ENCODE measurements around the gene TEX14.

Gene TEX14

DNA sequence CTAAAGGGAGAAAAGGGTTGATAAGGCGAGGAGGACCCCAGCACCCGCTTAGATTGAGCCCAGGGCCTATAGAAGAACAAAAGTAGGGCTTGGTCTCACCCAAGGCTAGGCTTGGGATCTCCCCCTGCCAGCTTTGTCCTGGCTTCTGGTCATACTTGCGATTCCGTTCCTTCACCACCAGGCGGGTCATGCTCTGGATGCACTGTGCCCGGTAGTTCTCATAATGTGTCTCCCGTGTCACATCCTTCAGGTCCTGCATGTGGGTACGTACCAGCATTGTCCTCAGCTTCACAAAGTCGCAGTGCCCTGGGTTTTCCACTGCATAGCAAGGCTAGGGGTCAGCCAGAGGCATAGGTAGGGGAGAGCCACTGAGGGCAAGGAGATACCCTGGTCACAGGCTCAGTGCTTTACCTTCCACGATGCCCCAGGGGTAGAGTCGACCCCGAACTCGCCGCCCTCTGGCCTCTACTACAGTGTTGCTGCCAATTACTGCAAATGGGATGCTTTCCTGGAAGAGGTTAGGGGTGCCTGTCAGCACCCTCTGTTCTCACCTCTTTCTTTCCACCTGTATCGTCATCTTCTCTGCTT, 170.9 kb downstream of the TEX14 start:
- DNase-seq, result no peak

DNA sequence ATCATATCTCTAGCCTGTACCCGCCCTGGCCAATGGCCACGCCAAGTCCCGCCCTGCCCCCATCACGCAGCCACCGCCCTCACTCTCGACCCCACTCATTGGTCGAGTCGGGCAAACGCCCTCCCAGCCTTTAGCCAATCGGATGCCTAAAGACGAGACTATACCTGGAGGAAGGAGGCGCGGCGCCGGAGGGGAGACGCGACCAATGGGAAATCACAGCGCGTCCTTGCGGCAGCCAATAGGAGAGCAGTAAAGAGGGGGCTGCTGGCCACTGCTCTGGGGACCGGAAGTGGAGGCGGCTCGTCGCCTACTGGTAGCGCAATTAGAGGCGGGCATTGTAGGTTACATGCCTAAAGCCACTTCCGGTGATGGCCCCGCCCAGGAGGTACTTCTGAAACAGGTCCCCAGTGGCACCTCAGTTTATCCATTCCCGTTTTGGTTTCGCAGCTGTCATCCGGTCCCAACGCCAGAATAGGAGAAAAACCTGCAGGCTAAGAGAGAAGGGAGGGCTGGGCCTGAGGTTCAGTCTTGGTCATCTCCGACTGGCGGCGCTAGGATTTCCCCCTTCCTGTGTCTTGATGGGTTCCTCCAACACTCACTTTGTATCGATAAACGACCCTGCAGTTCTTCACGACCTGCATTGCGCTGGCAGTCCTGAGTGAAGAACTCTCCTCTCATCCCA, 173.8 kb downstream of the TEX14 start:
- DNase-seq, result peak; percentile 100

- peak; percentile 90 for DNase-seq
These were observed 174.4 kb downstream of the TEX14 start for GRCh38 chr17:58517378-58517927.

DNA sequence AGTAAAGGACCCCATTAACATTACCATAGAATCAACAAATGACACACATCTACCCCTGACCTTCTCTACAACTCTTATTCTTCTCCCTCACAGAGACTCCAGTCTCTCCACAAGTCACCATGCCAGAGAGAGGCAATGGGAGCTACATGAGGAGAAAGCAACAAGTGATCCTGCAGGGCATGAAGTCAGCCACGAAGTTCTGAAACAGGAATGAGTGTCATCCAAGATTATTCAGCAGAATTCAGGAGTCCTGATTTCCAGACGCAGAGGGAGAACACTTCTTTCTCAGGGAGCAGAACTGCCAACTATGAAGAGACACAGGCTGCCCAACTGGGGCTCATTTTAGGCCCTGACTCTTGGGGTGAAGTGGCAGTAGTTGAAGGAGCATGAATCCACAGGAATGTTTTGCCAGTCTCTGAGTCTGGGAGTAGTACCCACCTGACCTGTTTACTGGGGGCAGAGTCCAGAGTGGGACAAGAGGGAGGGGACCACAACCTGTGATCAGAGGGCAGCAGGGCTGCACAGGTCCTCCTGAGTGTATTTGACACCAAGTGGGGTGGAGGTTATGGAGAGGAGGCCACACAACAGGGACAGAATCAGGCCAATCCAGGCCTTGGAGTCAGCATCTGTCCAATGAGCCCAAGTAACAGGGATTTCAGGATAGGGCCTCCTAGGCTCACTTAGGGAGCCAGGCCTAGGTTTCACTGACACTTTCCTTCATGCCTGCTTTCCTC, 175.0 kb downstream of the TEX14 start:
- no peak for DNase-seq

GRCh38 chr17:58515286-58515685, 176.6 kb downstream of the TEX14 start:
- no peak for DNase-seq

DNA sequence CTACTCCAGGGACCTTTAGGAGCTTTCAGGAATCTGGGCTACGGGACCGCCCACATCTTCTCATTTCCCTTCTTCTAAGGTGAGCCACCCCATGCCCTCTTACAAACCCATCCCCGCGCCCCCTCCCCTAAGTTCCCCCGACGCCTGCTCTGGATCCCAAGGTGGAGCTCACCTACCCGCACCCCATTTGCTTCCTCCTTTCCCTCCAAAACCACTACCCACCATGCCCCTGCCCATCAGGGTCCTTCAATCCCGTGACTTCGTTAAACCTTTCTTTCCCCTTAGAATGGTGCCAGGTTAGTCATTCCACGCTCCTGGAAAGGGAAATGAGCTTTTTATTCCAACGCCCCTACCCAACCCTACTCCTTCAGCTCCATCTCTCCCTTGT, 177.1 kb downstream of the TEX14 start:
- DNase-seq, result no peak

DNA sequence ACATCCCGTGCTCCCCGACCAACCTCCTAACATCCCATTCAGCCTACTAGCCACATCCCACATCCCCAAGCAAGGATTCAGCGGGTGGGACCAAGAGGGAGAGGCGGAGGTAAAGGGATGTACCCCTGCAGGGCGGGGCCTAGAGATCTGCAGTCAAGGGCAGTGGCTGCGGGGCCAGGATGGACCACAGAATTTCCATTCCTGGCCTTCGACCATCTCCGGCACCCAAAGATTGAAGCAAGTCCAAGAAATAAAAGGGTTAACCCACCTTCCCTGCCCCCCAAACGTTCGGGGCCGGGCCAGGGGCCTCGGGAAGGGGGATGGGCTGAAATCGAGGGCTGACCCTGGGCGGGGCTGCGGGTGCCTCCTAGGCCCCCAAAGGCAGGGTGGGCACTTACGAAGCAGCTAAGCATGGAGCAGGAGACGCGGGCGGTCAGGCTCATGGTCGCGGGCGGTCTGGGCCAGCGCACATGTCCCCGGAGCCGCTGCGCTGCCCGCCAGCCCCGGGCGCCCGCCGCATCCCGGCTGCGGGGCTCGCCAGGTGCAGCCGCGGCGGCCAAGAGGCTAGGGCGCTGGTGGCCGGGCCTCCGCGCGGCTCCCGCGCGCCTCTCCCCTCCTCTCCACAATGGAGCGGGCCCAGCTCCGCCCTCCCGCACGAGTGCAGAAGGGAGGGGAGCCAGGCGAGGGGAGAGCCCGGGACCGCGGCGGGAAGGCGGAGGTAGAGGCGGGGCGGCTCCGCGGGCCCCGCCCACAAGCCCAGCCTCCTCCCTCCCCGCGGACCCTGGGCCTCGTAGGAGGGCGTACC, 177.7 kb downstream of the TEX14 start, which contains the start of gene MTMR4:
MTMR4 (minus strand) TSS at position 674 of the 805 bp plus-strand sequence; CDS start at position 443, 231 bp downstream.
- DNase-seq, result peak; percentile 90

DNA sequence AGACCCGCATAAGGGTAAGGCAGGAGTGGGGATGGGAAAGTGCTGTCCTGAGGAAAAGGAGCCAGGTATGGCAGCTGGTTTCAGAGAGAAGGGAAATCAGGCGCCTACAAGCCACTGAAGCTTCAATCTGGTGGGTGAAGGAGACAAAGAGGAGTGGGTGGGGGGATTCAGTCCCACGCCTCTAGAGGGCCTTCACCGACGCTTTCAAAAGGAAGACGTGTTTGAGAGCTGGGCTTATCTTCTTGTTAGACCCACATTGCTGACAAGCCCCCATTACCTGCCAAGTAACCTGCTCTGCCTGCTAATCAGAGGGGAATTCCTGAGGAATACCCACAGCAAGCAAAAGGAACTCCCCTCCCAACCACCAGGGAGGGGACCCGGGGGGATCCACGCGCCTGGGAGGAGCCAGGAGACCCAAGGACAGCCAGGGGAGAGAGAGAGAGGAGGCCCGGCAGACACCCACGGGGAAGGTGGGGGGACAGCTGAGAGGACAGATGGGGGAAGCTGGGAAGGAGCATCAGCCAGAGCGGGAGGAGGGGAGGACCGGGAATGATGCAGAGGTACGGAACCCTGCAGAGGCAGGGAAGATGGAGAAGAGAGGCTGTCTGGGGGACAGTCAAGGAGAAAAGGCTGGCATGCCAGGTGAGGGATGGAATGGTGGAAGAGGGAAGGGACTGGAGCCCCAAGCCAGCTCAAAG, 178.4 kb downstream of the TEX14 start:
- DNase-seq, result no peak

DNA sequence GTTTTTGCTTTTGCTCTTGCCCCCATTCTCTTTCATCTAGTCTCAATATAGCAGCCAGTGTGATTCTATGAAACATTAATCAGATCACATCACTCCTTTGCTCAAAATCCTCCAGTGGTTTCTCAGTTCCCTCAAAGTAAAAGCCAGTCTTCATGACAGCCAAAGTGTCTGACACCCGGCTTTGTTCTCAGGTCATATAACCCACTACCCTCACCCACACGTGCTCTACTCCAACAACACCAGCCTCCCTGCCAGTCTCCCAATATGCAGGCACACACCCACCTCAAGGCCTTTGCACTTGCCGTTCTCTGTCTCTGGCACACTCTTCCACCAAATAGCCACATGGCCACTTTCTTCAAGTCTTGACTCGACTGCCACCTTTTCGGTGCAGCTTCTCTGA, 181.8 kb downstream of the TEX14 start:
- no peak for DNase-seq

DNA sequence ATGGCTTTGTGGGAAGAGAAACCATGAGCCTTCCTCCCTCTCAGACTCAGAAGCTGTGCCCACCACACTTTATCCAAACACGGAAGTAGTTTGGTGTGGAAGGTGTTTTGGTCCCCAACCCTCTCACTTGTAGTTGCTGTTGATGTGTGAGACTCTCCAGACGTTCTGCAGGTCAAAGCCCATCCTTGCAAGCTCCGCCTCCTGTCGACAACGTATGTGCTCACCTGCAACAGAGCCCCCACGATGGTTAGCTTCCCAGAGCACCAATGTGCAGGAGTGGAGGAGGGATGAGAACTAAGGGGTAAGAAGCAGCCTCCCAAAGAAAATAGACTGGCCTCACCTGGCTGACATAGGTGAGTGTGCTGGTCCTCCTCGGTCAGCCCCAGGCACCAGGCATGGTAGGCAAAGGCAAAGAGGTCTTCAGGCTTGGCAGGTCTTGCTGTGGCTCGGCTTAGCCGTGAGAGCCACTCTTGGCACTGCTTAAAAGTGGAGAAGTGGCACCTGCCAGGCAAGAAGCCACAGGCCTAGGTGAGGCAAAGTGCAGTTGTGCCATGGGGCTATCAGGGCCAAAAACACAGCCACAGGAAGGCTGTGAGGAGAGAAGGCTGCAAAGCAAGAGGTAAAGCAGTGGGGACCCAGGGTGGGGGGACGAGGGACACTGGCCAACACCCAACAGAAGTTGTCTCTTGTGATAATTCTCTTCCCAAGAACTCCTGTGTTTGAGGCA, 183.3 kb downstream of the TEX14 start:
- no peak for DNase-seq

- DNase-seq, result no peak
These were observed 184.7 kb downstream of the TEX14 start for GRCh38 chr17:58507123-58507634.

Data from NCI-H774 (cell line).